Measurements from ENCODE around the gene ZNF385D. TPM values are rescaled to one million over a fixed set of nuclear protein-coding genes. Genes with fewer than 3 reads are reported as not detected.

ZNF385D gene
- total RNA-seq, 1 experiment from 2014 or later: not detected

GRCh38 chr3:21587894-21588293 lies 163.1 kb downstream of the ZNF385D start:
- ChIA-PET POLR2A (no interaction called here), CTCF (no interaction called here)
- Histone ChIP-seq H3K36me3 (ENCODE audit: control insufficient read depth, insufficient read depth, low read length) (no peaks in the 10 kb centered on the region), H3K9me3 (no peaks in the 10 kb centered on the region), H3K4me1 (no peaks in the 10 kb centered on the region), H3K27me3 (replicated peaks; ENCODE audit: control insufficient read depth, insufficient read depth, low read length) (no peaks in the 10 kb centered on the region), H3K4me3 (ENCODE audit: low read depth, low read length) (no peak overlapping the region)
- peaks cover 7% of the 10 kb centered on the region for H3K27me3 Mint-ChIP-seq (ENCODE audit: insufficient read depth, unreplicated experiment)
- no peaks in the 10 kb centered on the region for H3K36me3 Mint-ChIP-seq (ENCODE audit: insufficient read depth, unreplicated experiment)
- intact Hi-C loops (cut with micrococcal nuclease; ENCODE audit: unreplicated experiment): no loop called here
- TF ChIP-seq, protein P1, sequence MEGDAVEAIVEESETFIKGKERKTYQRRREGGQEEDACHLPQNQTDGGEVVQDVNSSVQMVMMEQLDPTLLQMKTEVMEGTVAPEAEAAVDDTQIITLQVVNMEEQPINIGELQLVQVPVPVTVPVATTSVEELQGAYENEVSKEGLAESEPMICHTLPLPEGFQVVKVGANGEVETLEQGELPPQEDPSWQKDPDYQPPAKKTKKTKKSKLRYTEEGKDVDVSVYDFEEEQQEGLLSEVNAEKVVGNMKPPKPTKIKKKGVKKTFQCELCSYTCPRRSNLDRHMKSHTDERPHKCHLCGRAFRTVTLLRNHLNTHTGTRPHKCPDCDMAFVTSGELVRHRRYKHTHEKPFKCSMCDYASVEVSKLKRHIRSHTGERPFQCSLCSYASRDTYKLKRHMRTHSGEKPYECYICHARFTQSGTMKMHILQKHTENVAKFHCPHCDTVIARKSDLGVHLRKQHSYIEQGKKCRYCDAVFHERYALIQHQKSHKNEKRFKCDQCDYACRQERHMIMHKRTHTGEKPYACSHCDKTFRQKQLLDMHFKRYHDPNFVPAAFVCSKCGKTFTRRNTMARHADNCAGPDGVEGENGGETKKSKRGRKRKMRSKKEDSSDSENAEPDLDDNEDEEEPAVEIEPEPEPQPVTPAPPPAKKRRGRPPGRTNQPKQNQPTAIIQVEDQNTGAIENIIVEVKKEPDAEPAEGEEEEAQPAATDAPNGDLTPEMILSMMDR (IDR thresholded peaks at IDR 0.05; ENCODE audit: insufficient read depth in 1 of 2, low read depth in 1 of 2, low read length in 1 of 2, severe bottlenecking in 1 of 2, unreplicated experiment in 1 of 2): no peak
- no peaks in the 10 kb centered on the region for H3K4me1 Mint-ChIP-seq (ENCODE audit: low read depth, unreplicated experiment)
- H3K9me3 Mint-ChIP-seq (ENCODE audit: unreplicated experiment): no peaks in the 10 kb centered on the region
- DNase-seq: no peak
- no peak overlapping the region for H3K27ac Mint-ChIP-seq (ENCODE audit: unreplicated experiment)
- H3K4me3 Mint-ChIP-seq (ENCODE audit: unreplicated experiment): no peak overlapping the region
- no TSS peak for BruUV-seq (replicated peaks)

GRCh38 chr3:21585216-21585740 lies 165.7 kb downstream of the ZNF385D start:
- Mint-ChIP-seq H3K9me3 (ENCODE audit: unreplicated experiment) (no peaks in the 10 kb centered on the region), H3K27me3 (ENCODE audit: insufficient read depth, unreplicated experiment) (peaks cover 12% of the 10 kb centered on the region), H3K4me3 (ENCODE audit: unreplicated experiment) (no peak overlapping the region), H3K4me1 (ENCODE audit: low read depth, unreplicated experiment) (no peaks in the 10 kb centered on the region), H3K36me3 (ENCODE audit: insufficient read depth, unreplicated experiment) (no peaks in the 10 kb centered on the region), H3K27ac (ENCODE audit: unreplicated experiment) (no peak overlapping the region)
- H3K36me3 ChIP-seq (ENCODE audit: control insufficient read depth, insufficient read depth, low read length): no peaks in the 10 kb centered on the region
- no TSS peak for BruUV-seq (replicated peaks)
- ChIA-PET CTCF (no interaction called here), POLR2A (no interaction called here)
- no peaks in the 10 kb centered on the region; the same call in 1 of the 2 replicates for H3K27me3 ChIP-seq (replicated peaks; ENCODE audit: control insufficient read depth, insufficient read depth, low read length)
- no peak for DNase-seq
- no peaks in the 10 kb centered on the region for H3K4me1 ChIP-seq
- intact Hi-C loops (cut with micrococcal nuclease; ENCODE audit: unreplicated experiment): no loop called here
- no peaks in the 10 kb centered on the region for H3K9me3 ChIP-seq
- H3K4me3 ChIP-seq (ENCODE audit: low read depth, low read length): no peak overlapping the region
- TF ChIP-seq, protein P1 (IDR thresholded peaks at IDR 0.05; ENCODE audit: insufficient read depth in 1 of 2, low read depth in 1 of 2, low read length in 1 of 2, severe bottlenecking in 1 of 2, unreplicated experiment in 1 of 2): no peak

DNA sequence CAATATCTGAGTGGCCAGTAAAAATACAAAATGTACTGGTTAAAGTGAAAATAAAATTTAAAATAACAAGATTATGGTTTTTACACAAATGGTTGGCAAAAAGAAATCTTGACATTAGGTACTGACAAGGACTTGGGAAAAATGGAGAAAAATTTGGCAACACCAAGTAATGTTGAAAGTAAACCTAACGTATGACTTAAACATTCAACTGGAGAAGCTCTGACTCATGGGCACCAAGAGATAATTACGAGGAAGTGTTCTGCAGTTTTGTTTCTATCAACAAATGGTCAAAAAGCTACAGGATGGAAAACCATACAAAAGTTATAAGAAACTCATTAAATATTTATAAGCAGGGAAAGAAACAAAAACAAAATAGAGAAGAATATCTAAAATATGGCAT lies 177.7 kb downstream of the ZNF385D start:
- ChIA-PET CTCF (no interaction called here), POLR2A (no interaction called here)
- H3K27me3 ChIP-seq (replicated peaks; ENCODE audit: control insufficient read depth, insufficient read depth, low read length): no peaks in the 10 kb centered on the region
- intact Hi-C loops (cut with micrococcal nuclease; ENCODE audit: unreplicated experiment): no loop called here
- BruUV-seq (replicated peaks): no TSS peak
- Mint-ChIP-seq H3K4me3 (ENCODE audit: unreplicated experiment) (no peak overlapping the region), H3K36me3 (ENCODE audit: insufficient read depth, unreplicated experiment) (no peaks in the 10 kb centered on the region), H3K9me3 (ENCODE audit: unreplicated experiment) (no peaks in the 10 kb centered on the region), H3K4me1 (ENCODE audit: low read depth, unreplicated experiment) (no peaks in the 10 kb centered on the region), H3K27ac (ENCODE audit: unreplicated experiment) (no peak overlapping the region), H3K27me3 (ENCODE audit: insufficient read depth, unreplicated experiment) (no peaks in the 10 kb centered on the region)
- H3K36me3 ChIP-seq (ENCODE audit: control insufficient read depth, insufficient read depth, low read length): no peaks in the 10 kb centered on the region
- no peaks in the 10 kb centered on the region for H3K4me1 ChIP-seq
- TF ChIP-seq, protein P1 (IDR thresholded peaks at IDR 0.05; ENCODE audit: insufficient read depth in 1 of 2, low read depth in 1 of 2, low read length in 1 of 2, severe bottlenecking in 1 of 2, unreplicated experiment in 1 of 2): no peak
- no peak overlapping the region for H3K4me3 ChIP-seq (ENCODE audit: low read depth, low read length)
- no peaks in the 10 kb centered on the region for H3K9me3 ChIP-seq
- DNase-seq: no peak

All from Caco-2 (cell line).